Measurements from ENCODE around the gene SPTBN4. TPM values are rescaled to one million over a fixed set of nuclear protein-coding genes. Genes with fewer than 3 reads are reported as not detected.
"Not testable (repeated sequence)": the region's sequence is repeated elsewhere in the genome, so short reads cannot be mapped to it uniquely, and the experiment has no call there.

Gene SPTBN4
- total RNA-seq, 6 experiments from 2014 or later = 0.17 to 0.96 (median 0.54) TPM

DNA sequence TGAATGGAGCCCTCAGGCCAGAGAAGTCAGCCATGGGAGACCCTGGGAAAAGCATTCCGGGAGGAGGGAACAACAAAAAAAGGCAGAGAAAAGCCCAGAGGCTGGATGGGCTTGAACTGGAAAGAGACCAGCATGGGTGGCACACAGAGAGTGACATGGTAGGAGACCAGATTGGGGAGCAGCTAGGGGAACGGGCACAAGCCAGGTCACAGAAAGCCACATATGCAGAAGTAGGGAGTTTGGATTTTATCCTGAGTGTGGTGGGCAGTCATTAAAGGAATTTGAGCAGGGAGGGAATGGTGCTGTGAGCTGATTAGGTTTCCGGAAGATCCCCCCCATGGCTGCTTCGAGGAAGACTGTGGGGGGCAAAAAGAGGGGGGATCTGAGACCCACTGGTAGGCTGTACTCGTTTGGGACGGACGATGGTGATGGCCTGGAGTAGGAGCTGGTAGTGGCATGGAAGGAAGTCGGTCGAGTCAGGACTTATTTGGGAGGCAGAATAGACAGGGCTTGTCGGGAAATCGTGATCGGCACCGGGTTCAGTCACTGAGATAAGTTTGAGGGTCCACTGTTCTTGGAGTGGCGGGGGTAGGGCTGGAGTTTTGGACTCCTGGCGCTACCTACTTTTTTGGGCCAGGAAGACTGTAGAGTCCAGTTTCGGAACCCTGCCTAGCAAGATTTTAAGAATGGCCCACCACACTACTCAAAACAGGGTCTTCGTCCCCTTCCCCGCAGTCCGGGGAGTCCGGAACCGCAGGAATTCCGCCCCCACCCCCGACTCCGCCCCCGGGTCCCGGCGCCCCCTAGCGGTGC, 42.0 kb upstream of the SPTBN4 start:
- H3K4me1 Mint-ChIP-seq (ENCODE audit: low read depth) = peaks cover 25% of the 10 kb centered on the region
- H3K27me3 Mint-ChIP-seq (ENCODE audit: insufficient read depth) = peaks cover 4% of the 10 kb centered on the region
- H3K36me3 Mint-ChIP-seq (ENCODE audit: low read depth) = peaks cover 15% of the 10 kb centered on the region
- no peaks in the 10 kb centered on the region for H3K9me3 Mint-ChIP-seq
- DNase-seq = no peak
- peak overlapping the region; percentile 97 for H3K27ac Mint-ChIP-seq
- H3K4me3 Mint-ChIP-seq = peak overlapping the region; percentile 98
- TF ChIP-seq, protein P1, sequence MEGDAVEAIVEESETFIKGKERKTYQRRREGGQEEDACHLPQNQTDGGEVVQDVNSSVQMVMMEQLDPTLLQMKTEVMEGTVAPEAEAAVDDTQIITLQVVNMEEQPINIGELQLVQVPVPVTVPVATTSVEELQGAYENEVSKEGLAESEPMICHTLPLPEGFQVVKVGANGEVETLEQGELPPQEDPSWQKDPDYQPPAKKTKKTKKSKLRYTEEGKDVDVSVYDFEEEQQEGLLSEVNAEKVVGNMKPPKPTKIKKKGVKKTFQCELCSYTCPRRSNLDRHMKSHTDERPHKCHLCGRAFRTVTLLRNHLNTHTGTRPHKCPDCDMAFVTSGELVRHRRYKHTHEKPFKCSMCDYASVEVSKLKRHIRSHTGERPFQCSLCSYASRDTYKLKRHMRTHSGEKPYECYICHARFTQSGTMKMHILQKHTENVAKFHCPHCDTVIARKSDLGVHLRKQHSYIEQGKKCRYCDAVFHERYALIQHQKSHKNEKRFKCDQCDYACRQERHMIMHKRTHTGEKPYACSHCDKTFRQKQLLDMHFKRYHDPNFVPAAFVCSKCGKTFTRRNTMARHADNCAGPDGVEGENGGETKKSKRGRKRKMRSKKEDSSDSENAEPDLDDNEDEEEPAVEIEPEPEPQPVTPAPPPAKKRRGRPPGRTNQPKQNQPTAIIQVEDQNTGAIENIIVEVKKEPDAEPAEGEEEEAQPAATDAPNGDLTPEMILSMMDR (IDR thresholded peaks at IDR 0.05) = no peak

DNA sequence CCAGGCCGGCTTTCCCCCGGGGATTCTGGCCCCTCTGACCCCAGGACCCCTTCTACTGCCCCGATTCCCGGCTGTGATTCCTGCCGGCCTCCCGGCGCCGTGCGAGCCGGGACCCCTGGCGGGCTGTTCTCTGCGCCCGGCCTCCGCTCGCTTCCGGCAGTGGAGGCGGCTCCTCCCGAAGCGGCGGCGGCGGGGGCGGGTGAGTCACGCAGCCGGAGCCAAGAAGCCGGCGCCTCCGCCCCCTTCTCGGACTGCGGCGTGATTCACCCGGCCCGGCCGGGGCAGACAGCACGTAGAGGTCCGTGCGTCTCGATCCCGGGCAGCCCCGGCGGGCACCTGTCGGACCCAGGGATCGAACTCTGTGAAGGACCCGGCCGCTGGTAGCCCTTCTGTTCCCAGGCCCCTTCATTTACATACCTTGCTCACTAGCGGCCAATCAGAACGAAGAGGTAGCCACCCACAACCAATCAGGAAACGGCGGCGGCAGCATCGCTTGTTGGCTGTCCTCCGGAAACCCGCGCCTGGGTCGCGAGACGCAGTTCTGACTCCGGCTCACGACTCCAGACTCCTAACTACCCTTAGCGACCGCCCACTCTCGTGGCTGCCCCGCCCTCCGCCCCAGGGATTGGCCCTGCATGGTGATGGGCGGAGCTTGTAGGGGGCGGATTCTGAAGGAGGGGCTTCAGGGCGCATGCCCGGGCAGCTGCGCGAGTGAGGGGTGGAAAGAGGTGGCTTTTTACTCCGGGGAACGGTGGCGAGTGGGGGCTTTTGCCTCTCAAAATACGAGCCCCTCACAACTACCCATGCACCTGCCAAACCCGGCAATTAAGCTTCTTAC, 41.1 kb upstream of the SPTBN4 start, which contains the start of gene SERTAD1:
SERTAD1 (minus strand) TSS at position 543 of the 838 bp plus-strand sequence. CDS start 2,446 bp downstream, outside the sequence.
- peaks cover 15% of the 10 kb centered on the region for H3K36me3 Mint-ChIP-seq (ENCODE audit: low read depth)
- TF ChIP-seq, protein P1 (IDR thresholded peaks at IDR 0.05) = peak; percentile 89
- peaks cover 25% of the 10 kb centered on the region for H3K4me1 Mint-ChIP-seq (ENCODE audit: low read depth)
- DNase-seq = peak; percentile 99
- H3K27ac Mint-ChIP-seq = peak within 1 kb of the TSS; percentile 97
- H3K9me3 Mint-ChIP-seq = no peaks in the 10 kb centered on the region
- H3K4me3 Mint-ChIP-seq = peak within 1 kb of the TSS; percentile 98
- H3K27me3 Mint-ChIP-seq (ENCODE audit: insufficient read depth) = peaks cover 4% of the 10 kb centered on the region

DNA sequence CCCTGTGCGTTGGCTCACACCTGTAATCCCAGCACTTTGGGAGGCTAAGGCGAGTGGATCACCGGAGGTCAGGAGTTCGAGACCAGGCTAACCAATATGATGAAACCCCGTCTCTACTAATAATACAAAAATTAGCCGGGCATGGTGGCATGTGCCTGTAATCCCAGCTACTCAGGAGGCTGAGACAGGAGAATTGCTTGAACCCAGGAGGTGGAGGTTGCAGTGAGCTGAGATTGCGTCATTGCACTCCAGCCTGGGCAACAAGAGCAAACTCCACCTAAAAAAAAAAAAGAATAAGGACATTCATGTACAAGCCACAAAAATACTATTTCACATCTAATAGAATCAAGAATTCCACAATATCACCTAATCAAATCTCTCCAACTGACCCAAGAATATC, 38.6 kb upstream of the SPTBN4 start:
- Mint-ChIP-seq H3K36me3 (ENCODE audit: low read depth) (peaks cover 11% of the 10 kb centered on the region), H3K4me1 (ENCODE audit: low read depth) (peaks cover 22% of the 10 kb centered on the region)
- not testable (repeated sequence) for H3K27me3 Mint-ChIP-seq (ENCODE audit: insufficient read depth); H3K27ac Mint-ChIP-seq; DNase-seq; H3K4me3 Mint-ChIP-seq; H3K9me3 Mint-ChIP-seq

DNA sequence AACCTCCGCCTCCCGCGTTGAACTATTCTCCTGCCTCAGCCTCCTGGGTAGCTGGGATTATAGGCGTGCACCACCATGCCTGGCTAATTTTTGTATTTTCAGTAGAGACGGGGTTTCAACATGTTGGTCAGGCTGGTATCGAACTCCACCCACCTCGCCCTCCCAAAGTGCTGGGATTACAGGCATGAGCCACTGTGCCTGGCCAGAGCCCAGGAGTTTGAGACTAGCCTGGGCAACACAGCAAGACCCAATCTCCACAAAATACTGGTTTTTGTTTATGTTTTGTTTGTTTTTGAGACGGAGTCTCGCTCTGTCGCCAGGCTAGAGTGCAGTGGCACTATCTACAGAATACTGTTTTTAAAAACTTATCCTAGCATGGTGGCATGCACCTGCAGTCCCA, 36.6 kb upstream of the SPTBN4 start:
- not testable (repeated sequence) for H3K9me3 Mint-ChIP-seq; H3K27me3 Mint-ChIP-seq (ENCODE audit: insufficient read depth); H3K36me3 Mint-ChIP-seq (ENCODE audit: low read depth); DNase-seq; H3K27ac Mint-ChIP-seq; H3K4me3 Mint-ChIP-seq
- H3K4me1 Mint-ChIP-seq (ENCODE audit: low read depth) = peaks cover 22% of the 10 kb centered on the region

DNA sequence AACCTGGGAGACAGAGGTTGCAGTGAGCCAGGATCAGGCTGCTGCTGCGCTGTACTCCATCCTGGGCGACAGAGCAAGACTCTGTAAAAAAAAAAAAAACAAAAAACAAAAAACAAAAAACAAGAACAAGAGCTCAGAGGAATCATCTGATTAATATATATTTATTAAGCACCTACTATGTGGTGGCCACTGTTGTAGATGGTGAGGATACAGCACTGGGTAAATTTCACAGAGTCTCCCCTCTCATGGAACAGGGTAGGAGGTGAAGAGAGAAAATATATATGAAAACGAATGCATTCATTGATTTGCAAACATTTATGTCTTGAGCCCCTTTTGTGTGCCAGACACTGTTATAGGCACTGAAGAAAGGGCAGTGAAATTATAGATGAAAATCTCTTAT, 35.1 kb upstream of the SPTBN4 start:
- Mint-ChIP-seq H3K36me3 (ENCODE audit: low read depth) (no peaks in the 10 kb centered on the region), H3K4me3 (no peak overlapping the region), H3K4me1 (ENCODE audit: low read depth) (peaks cover 17% of the 10 kb centered on the region), H3K9me3 (no peaks in the 10 kb centered on the region), H3K27me3 (ENCODE audit: insufficient read depth) (peaks cover 1% of the 10 kb centered on the region; the same call in 1 of the 2 replicates), H3K27ac (peak overlapping the region; percentile 52; the same call in 1 of the 2 replicates)
- TF ChIP-seq, protein P1 (IDR thresholded peaks at IDR 0.05) = no peak
- no peak for DNase-seq

DNA sequence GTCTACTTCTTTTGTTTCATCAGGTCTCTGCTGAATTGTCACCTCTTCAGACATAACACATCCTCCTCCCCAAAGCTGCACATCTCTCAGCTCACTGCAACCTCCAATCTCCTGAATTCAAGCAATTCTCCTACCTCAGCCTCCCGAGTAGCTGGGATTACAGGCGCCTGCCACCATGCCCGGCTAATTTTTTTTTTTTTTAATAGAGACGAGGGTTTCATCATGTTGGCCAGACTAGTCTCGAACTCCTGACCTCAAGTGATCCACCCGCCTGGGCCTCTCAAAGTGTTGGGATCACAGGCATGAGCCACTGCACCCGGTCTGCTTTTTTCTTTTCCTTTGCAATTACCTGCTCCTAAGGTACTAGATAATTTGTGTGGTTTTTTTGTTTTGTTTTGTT, 34.0 kb upstream of the SPTBN4 start:
- H3K36me3 Mint-ChIP-seq (ENCODE audit: low read depth); H3K9me3 Mint-ChIP-seq; DNase-seq; H3K27me3 Mint-ChIP-seq (ENCODE audit: insufficient read depth): not testable (repeated sequence)
- Mint-ChIP-seq H3K4me3 (peak overlapping the region; percentile 94), H3K27ac (peak overlapping the region; percentile 100), H3K4me1 (ENCODE audit: low read depth) (peaks cover 17% of the 10 kb centered on the region)

All from HFFc6 (cell line).